ENCODE results near the gene HRC.
"Not testable (repeated sequence)": the region's sequence is repeated elsewhere in the genome, so short reads cannot be mapped to it uniquely, and the experiment has no call there.

Gene HRC

GRCh38 chr19:49182848-49183375 lies 27.7 kb upstream of the HRC start:
- Histone ChIP-seq H3K36me3 (replicated peaks; ENCODE audit: low read depth, low read length) (no peaks in the 10 kb centered on the region), H3K27me3 (ENCODE audit: low read depth, low read length) (no peaks in the 10 kb centered on the region), H3K4me2 (ENCODE audit: low read length) (no peak overlapping the region), H3K4me3 (ENCODE audit: low read length) (no peak overlapping the region), H2AFZ (ENCODE audit: low read depth, low read length) (no peak overlapping the region), H3K4me1 (ENCODE audit: low read length) (peaks cover 6% of the 10 kb centered on the region; the same call in 1 of the 2 replicates), H4K20me1 (ENCODE audit: insufficient read depth, low read length) (no peaks in the 10 kb centered on the region), H3K9ac (ENCODE audit: low read length) (no peak overlapping the region), H3K79me2 (ENCODE audit: low read length) (no peaks in the 10 kb centered on the region), H3K9me3 (ENCODE audit: insufficient read depth, low read length) (peaks cover 3% of the 10 kb centered on the region; the same call in 1 of the 2 replicates), H3K27ac (ENCODE audit: low read length) (no peak overlapping the region)
- TF ChIP-seq EZH2phosphoT487 (IDR thresholded peaks at IDR 0.05; ENCODE audit: low read depth) (no peak), CTCF (IDR thresholded peaks at IDR 0.05; ENCODE audit: low read depth, low read length) (no peak)

- H3K4me3 ChIP-seq (ENCODE audit: low read length); H3K27ac ChIP-seq (ENCODE audit: low read length); H3K36me3 ChIP-seq (replicated peaks; ENCODE audit: low read depth, low read length); H3K79me2 ChIP-seq (ENCODE audit: low read length); H4K20me1 ChIP-seq (ENCODE audit: insufficient read depth, low read length); H3K4me1 ChIP-seq (ENCODE audit: low read length); H3K9me3 ChIP-seq (ENCODE audit: insufficient read depth, low read length); H3K27me3 ChIP-seq (ENCODE audit: low read depth, low read length); H3K4me2 ChIP-seq (ENCODE audit: low read length); H3K9ac ChIP-seq (ENCODE audit: low read length); H2AFZ ChIP-seq (ENCODE audit: low read depth, low read length): not testable (repeated sequence)
Measured at GRCh38 chr19:49182010-49182847, 27.0 kb upstream of the HRC start.

- H3K4me1 ChIP-seq (ENCODE audit: low read length), result peaks cover 4% of the 10 kb centered on the region
- no peak overlapping the region for H3K27ac ChIP-seq (ENCODE audit: low read length)
- no peaks in the 10 kb centered on the region for H3K79me2 ChIP-seq (ENCODE audit: low read length)
- no peak overlapping the region for H2AFZ ChIP-seq (ENCODE audit: low read depth, low read length)
- H3K4me3 ChIP-seq (ENCODE audit: low read length), result no peak overlapping the region
- H3K9me3 ChIP-seq (ENCODE audit: insufficient read depth, low read length), result peaks cover 3% of the 10 kb centered on the region; the same call in 1 of the 2 replicates
- H3K36me3 ChIP-seq (replicated peaks; ENCODE audit: low read depth, low read length), result no peaks in the 10 kb centered on the region
- H3K9ac ChIP-seq (ENCODE audit: low read length), result no peak overlapping the region
- H3K4me2 ChIP-seq (ENCODE audit: low read length), result no peak overlapping the region
- no peaks in the 10 kb centered on the region for H4K20me1 ChIP-seq (ENCODE audit: insufficient read depth, low read length)
- no peaks in the 10 kb centered on the region for H3K27me3 ChIP-seq (ENCODE audit: low read depth, low read length)
- TF ChIP-seq EZH2phosphoT487 (IDR thresholded peaks at IDR 0.05; ENCODE audit: low read depth) (no peak), CTCF (IDR thresholded peaks at IDR 0.05; ENCODE audit: low read depth, low read length) (no peak)
Measured at GRCh38 chr19:49180659-49181058, 25.5 kb upstream of the HRC start.

GRCh38 chr19:49173198-49173597 lies 18.0 kb upstream of the HRC start:
- H3K9me3 ChIP-seq (ENCODE audit: insufficient read depth, low read length), result no peaks in the 10 kb centered on the region
- H3K36me3 ChIP-seq (replicated peaks; ENCODE audit: low read depth, low read length), result no peaks in the 10 kb centered on the region
- no peaks in the 10 kb centered on the region for H4K20me1 ChIP-seq (ENCODE audit: insufficient read depth, low read length)
- H3K4me2 ChIP-seq (ENCODE audit: low read length), result no peak overlapping the region
- H3K79me2 ChIP-seq (ENCODE audit: low read length), result no peaks in the 10 kb centered on the region
- no peak overlapping the region for H3K27ac ChIP-seq (ENCODE audit: low read length)
- no peak overlapping the region for H2AFZ ChIP-seq (ENCODE audit: low read depth, low read length)
- H3K9ac ChIP-seq (ENCODE audit: low read length), result no peak overlapping the region
- H3K4me3 ChIP-seq (ENCODE audit: low read length), result no peak overlapping the region
- peaks cover 18% of the 10 kb centered on the region for H3K4me1 ChIP-seq (ENCODE audit: low read length)
- peaks cover 11% of the 10 kb centered on the region; the same call in 1 of the 2 replicates for H3K27me3 ChIP-seq (ENCODE audit: low read depth, low read length)
- no peak for TF ChIP-seq CTCF (IDR thresholded peaks at IDR 0.05; ENCODE audit: low read depth, low read length)

Measured in OCI-LY3 (cell line).